ENCODE measurements around the gene RP2.

Gene RP2

DNA sequence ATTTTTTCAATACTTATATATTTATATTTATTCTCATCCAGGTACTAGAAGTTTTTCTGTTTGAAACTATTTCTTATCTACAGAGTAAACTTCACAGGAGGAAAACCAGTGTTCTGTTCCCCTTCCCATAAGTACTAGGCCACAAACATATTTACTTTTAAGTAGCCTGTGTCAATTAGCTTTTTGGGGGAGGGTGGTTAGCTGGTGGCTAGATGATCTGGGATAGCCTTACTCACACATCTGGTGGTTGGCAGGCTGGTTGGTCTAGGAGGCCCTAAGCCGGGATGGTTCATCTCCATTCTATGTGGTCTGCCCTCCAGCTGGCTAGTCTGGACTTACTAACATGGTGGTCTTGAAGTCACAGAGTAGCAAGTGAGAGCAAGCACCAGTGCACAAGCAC lies 81.6 kb downstream of the RP2 start:
- H3K36me3 Mint-ChIP-seq (ENCODE audit: low read depth) = no peaks in the 10 kb centered on the region
- no peak overlapping the region for H3K4me3 Mint-ChIP-seq
- peaks cover 10% of the 10 kb centered on the region for H3K4me1 Mint-ChIP-seq (ENCODE audit: low read depth)
- peaks cover 5% of the 10 kb centered on the region for H3K9me3 Mint-ChIP-seq
- H3K27ac Mint-ChIP-seq = no peak overlapping the region
- H3K27me3 Mint-ChIP-seq (ENCODE audit: low read depth) = peaks cover 56% of the 10 kb centered on the region

GRCh38 chrX:46920235-46920634 lies 83.4 kb downstream of the RP2 start:
- H3K27ac Mint-ChIP-seq = no peak overlapping the region
- no peaks in the 10 kb centered on the region for H3K36me3 Mint-ChIP-seq (ENCODE audit: low read depth)
- H3K9me3 Mint-ChIP-seq = peaks cover 5% of the 10 kb centered on the region
- H3K4me3 Mint-ChIP-seq = no peak overlapping the region
- no peaks in the 10 kb centered on the region for H3K4me1 Mint-ChIP-seq (ENCODE audit: low read depth)
- peaks cover 38% of the 10 kb centered on the region for H3K27me3 Mint-ChIP-seq (ENCODE audit: low read depth)

DNA sequence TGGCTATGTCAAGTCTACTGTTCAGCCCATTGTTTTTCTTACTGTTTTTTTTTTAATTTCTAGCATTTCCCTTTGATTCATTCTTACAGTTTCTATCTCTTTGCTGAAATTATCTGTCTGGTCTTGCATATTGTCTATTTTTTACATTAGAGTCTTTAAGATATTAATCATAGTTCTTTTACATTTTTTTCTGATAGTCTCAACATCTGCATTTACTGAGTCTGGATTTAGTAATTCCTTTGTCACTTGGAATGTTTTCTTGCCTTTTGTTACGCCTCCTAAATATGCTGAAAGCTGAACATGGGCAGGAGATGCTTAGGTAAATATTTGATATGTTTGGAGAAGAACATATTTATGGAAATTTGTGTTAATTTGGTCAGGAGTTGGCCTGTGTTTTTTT lies 85.8 kb downstream of the RP2 start:
- peaks cover 5% of the 10 kb centered on the region for H3K9me3 Mint-ChIP-seq
- H3K4me3 Mint-ChIP-seq = no peak overlapping the region
- peaks cover 17% of the 10 kb centered on the region for H3K27me3 Mint-ChIP-seq (ENCODE audit: low read depth)
- H3K4me1 Mint-ChIP-seq (ENCODE audit: low read depth) = no peaks in the 10 kb centered on the region
- no peaks in the 10 kb centered on the region for H3K36me3 Mint-ChIP-seq (ENCODE audit: low read depth)
- H3K27ac Mint-ChIP-seq = no peak overlapping the region

DNA sequence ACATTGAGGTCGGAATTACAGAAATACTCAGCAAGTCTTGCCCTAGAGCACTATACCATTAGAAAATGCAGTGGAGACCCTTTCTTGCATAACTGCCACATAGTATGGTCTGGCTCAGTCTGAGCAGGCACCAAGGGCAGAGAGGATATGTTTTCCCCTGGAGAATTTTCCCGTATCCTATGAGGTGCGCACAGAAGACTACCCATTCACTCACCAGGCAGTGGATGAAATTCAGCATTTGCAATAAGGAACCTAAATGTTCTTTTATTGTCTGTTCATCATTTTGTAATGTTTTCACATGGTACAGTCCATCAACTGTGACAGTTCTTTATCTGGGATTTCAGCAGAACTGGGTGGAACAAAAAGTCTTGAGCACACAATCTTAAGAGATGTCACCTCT lies 90.9 kb downstream of the RP2 start:
- Mint-ChIP-seq H3K27me3 (ENCODE audit: low read depth) (peaks cover 4% of the 10 kb centered on the region), H3K36me3 (ENCODE audit: low read depth) (no peaks in the 10 kb centered on the region), H3K9me3 (no peaks in the 10 kb centered on the region), H3K4me3 (no peak overlapping the region), H3K27ac (no peak overlapping the region), H3K4me1 (ENCODE audit: low read depth) (no peaks in the 10 kb centered on the region)

DNA sequence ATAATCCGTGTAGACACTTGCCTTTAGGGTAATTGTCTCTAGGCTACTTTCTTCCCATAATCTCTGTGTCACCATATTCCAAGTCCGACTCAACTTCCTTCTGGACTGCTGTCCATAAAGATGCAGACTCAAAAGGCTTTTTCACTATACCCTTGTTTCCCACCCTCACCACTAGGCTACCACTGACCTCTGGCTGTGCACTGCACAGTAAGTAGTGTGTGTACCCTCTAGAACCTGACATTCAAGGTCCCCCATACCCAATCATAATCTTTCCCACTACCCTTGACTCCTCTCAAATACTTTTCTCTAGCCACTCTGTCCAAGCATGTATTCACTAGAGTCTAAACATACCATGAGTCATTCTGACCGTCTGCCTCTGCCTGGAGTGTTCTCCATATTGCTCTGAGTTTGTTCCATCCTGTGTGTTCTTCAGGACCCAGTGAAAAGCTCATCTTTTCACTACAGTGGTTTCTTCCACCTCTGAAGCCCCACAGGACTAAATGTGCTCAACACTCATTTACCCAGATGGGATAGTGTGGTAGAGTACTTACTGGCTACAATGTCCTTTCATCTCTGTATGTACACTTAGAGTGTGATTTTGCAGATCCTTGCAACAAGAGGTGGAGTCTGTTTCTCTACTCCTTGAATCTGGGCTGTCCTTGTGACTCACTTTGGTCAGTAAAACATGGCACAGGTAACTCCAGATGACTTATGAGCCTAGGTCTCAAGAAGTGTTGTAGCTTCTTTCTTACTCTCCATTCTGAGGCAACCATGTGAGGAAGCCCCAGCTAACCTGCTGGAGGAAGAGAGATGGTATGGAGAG lies 92.8 kb downstream of the RP2 start:
- Mint-ChIP-seq H3K27me3 (ENCODE audit: low read depth) (peaks cover 4% of the 10 kb centered on the region), H3K9me3 (no peaks in the 10 kb centered on the region), H3K4me3 (no peak overlapping the region), H3K36me3 (ENCODE audit: low read depth) (no peaks in the 10 kb centered on the region), H3K4me1 (ENCODE audit: low read depth) (no peaks in the 10 kb centered on the region), H3K27ac (no peak overlapping the region)

Data from T-helper 1 cell treated with Interleukin-12 subunit alpha and Interleukin-12 subunit beta and Interleukin-4 antibody, amounts not matched to agents 30 μg/mL and 1 μg/mL, for 36 hours (primary cell).